Measurements from ENCODE around the gene RMI2.

The RMI2 gene

GRCh38 chr16:11386054-11386680 is 40.9 kb downstream of the RMI2 start:
- DNase-seq, result no peak

GRCh38 chr16:11386791-11387546 is 41.7 kb downstream of the RMI2 start:
- DNase-seq, result no peak

GRCh38 chr16:11389083-11389482 is 43.8 kb downstream of the RMI2 start:
- no peak for DNase-seq

- DNase-seq, result no peak
Measured at GRCh38 chr16:11389631-11390565, 44.6 kb downstream of the RMI2 start.

GRCh38 chr16:11390573-11391495 is 45.6 kb downstream of the RMI2 start:
- no peak for DNase-seq

GRCh38 chr16:11391576-11391975 is 46.3 kb downstream of the RMI2 start:
- DNase-seq, result no peak

- DNase-seq, result no peak
Measured at GRCh38 chr16:11392041-11392581, 46.9 kb downstream of the RMI2 start.

GRCh38 chr16:11393366-11393765 is 48.1 kb downstream of the RMI2 start:
- DNase-seq, result no peak

GRCh38 chr16:11393861-11394592 is 48.8 kb downstream of the RMI2 start:
- DNase-seq, result no peak

GRCh38 chr16:11394593-11394960 is 49.3 kb downstream of the RMI2 start:
- DNase-seq, result no peak

- no peak for DNase-seq
Measured at GRCh38 chr16:11395008-11395948, 50.0 kb downstream of the RMI2 start.

GRCh38 chr16:11395949-11396240 is 50.6 kb downstream of the RMI2 start:
- DNase-seq, result no peak

- DNase-seq, result peak; percentile 70
Measured at GRCh38 chr16:11396241-11397048, 51.2 kb downstream of the RMI2 start.

- no peak for DNase-seq
Measured at GRCh38 chr16:11398136-11398535, 52.9 kb downstream of the RMI2 start.

- DNase-seq, result no peak
Measured at GRCh38 chr16:11398851-11399250, 53.6 kb downstream of the RMI2 start.

- no peak for DNase-seq
Measured at GRCh38 chr16:11399261-11399831, 54.1 kb downstream of the RMI2 start.

- no peak for DNase-seq
Measured at GRCh38 chr16:11400076-11400475, 54.8 kb downstream of the RMI2 start.

Data from midbrain (tissue), 1 donor.